ENCODE results near the gene GP5.

Gene GP5

GRCh38 chr3:194375473-194376240 is 23.4 kb downstream of the GP5 start:
- no peak for DNase-seq (ENCODE audit: low spot score)

GRCh38 chr3:194374935-194375334 is 24.1 kb downstream of the GP5 start:
- DNase-seq (ENCODE audit: low spot score): no peak

GRCh38 chr3:194373899-194374298 is 25.2 kb downstream of the GP5 start:
- no peak for DNase-seq (ENCODE audit: low spot score)

- DNase-seq (ENCODE audit: low spot score): no peak
Measured at GRCh38 chr3:194373028-194373427, 26.0 kb downstream of the GP5 start.

GRCh38 chr3:194370753-194371152 is 28.3 kb downstream of the GP5 start:
- no peak for DNase-seq (ENCODE audit: low spot score)

- DNase-seq (ENCODE audit: low spot score): no peak
Measured at GRCh38 chr3:194369522-194370279, 29.4 kb downstream of the GP5 start, which contains the start of gene LRRC15. Gene LRRC15 (minus strand): TSS chr3:194369743. CDS start chr3:194361043, 8,700 bp downstream.

GRCh38 chr3:194368918-194369317 is 30.1 kb downstream of the GP5 start:
- DNase-seq (ENCODE audit: low spot score): no peak

GRCh38 chr3:194367992-194368841 is 30.8 kb downstream of the GP5 start:
- DNase-seq (ENCODE audit: low spot score): no peak

- DNase-seq (ENCODE audit: low spot score): no peak
Measured at GRCh38 chr3:194365978-194366490, 33.0 kb downstream of the GP5 start.

- no peak for DNase-seq (ENCODE audit: low spot score)
Measured at GRCh38 chr3:194365526-194365925, 33.5 kb downstream of the GP5 start.

- no peak for DNase-seq (ENCODE audit: low spot score)
Measured at GRCh38 chr3:194364652-194365434, 34.2 kb downstream of the GP5 start.

GRCh38 chr3:194364314-194364651 is 34.8 kb downstream of the GP5 start:
- DNase-seq (ENCODE audit: low spot score): no peak

GRCh38 chr3:194360568-194360967 is 38.5 kb downstream of the GP5 start:
- DNase-seq (ENCODE audit: low spot score): no peak

GRCh38 chr3:194357681-194358080 is 41.4 kb downstream of the GP5 start:
- DNase-seq (ENCODE audit: low spot score): no peak

- DNase-seq (ENCODE audit: low spot score): no peak
Measured at GRCh38 chr3:194355379-194355778, 43.7 kb downstream of the GP5 start.

GRCh38 chr3:194354315-194354714 is 44.8 kb downstream of the GP5 start:
- no peak for DNase-seq (ENCODE audit: low spot score)

- no peak for DNase-seq (ENCODE audit: low spot score)
Measured at GRCh38 chr3:194352667-194353246, 46.3 kb downstream of the GP5 start.

GRCh38 chr3:194351952-194352536 is 47.0 kb downstream of the GP5 start:
- DNase-seq (ENCODE audit: low spot score): no peak

- DNase-seq (ENCODE audit: low spot score): no peak
Measured at GRCh38 chr3:194351080-194351672, 47.9 kb downstream of the GP5 start, which contains the start of gene CPN2. Gene CPN2 (minus strand): TSS chr3:194351328. CDS start chr3:194342702, 8,626 bp downstream.

- DNase-seq (ENCODE audit: low spot score): no peak
Measured at GRCh38 chr3:194350726-194351071, 48.4 kb downstream of the GP5 start.
